ENCODE data around the gene SLC40A1. TPM values are rescaled to one million over a fixed set of nuclear protein-coding genes. Genes with fewer than 3 reads are reported as not detected.

Gene SLC40A1
- total and polyA plus RNA-seq, 2 of the 13 experiments (the other 11 are each of a cell fraction or from before 2014, with no cell fraction given): 10.6 to 24.9 TPM

- no peak for TF ChIP-seq HIC2 (CRISPR knock-in tag; IDR thresholded peaks at IDR 0.05; ENCODE audit: low read depth)
- TF ChIP-seq MED13 (CRISPR knock-in tag; IDR thresholded peaks at IDR 0.05): no peak
- 0 out of 2 replicates have a peak, but pooled peaks have one; percentile 17 for TF ChIP-seq CBX5 (CRISPR knock-in tag; IDR thresholded peaks at IDR 0.05; ENCODE audit: borderline replicate concordance)
- TF ChIP-seq FOXA1 (IDR thresholded peaks at IDR 0.05): no peak
- TF ChIP-seq FOXA1 (CRISPR knock-in tag; IDR thresholded peaks at IDR 0.05): no peak
- no peak; the same call in 1 of the 2 replicates for TF ChIP-seq HMG20A (CRISPR knock-in tag; IDR thresholded peaks at IDR 0.05; ENCODE audit: borderline replicate concordance)
- no peak for TF ChIP-seq ZNF503 (CRISPR knock-in tag; IDR thresholded peaks at IDR 0.05)
- no peak for TF ChIP-seq TAF1 (CRISPR knock-in tag; IDR thresholded peaks at IDR 0.05)
- no peak for TF ChIP-seq ZNF136 (CRISPR knock-in tag; IDR thresholded peaks at IDR 0.05; ENCODE audit: low read depth)
- peak; percentile 20; the same call in 1 of the 2 replicates for TF ChIP-seq ZNF331 (CRISPR knock-in tag; IDR thresholded peaks at IDR 0.05)
- TF ChIP-seq ZBTB37 (CRISPR knock-in tag; IDR thresholded peaks at IDR 0.05): no peak
- TF ChIP-seq SMYD3 (CRISPR knock-in tag; IDR thresholded peaks at IDR 0.05): no peak
- TF ChIP-seq ZMAT3 (CRISPR knock-in tag; conservative IDR thresholded peaks at IDR 0.05): no peak
- no peak for TF ChIP-seq POGK (CRISPR knock-in tag; conservative IDR thresholded peaks at IDR 0.05)
- no peak for TF ChIP-seq TSC22D2 (CRISPR knock-in tag; IDR thresholded peaks at IDR 0.05; ENCODE audit: borderline replicate concordance)
- TF ChIP-seq ZNF552 (CRISPR knock-in tag; IDR thresholded peaks at IDR 0.05; ENCODE audit: borderline replicate concordance): no peak
- peak; percentile 59; the same call in 1 of the 2 replicates for TF ChIP-seq NFIC (IDR thresholded peaks at IDR 0.05; ENCODE audit: low read length)
- no peak for TF ChIP-seq AKNA (CRISPR knock-in tag; IDR thresholded peaks at IDR 0.05; ENCODE audit: borderline replicate concordance)
These were observed 38.3 kb downstream of the SLC40A1 start (continued) for GRCh38 chr2:189542145-189542882.
